Ishikawa (cell line): ENCODE measurements around the gene FOXO3.

Source experiments
- MAX ChIP-seq: IDR thresholded peaks from 2 replicates; pipeline ENCODE4 v1.6.1; 2012
- TAF1 ChIP-seq: IDR thresholded peaks from 2 replicates; pipeline ENCODE4 v1.6.1; 2012; ENCODE audit warnings: low read depth, mild to moderate bottlenecking
- YY1 ChIP-seq: IDR thresholded peaks from 2 replicates; pipeline ENCODE4 v1.6.1; 2012; ENCODE audit warnings: low read depth

GRCh38 chr6:108570517-108570916, 9.8 kb downstream of the FOXO3 start:
- TF ChIP-seq YY1 (no peak), MAX (no peak), TAF1 (no peak)
